GM21737 (cell line): ENCODE results near the gene BAIAP2.
"Not testable (repeated sequence)": the region's sequence is repeated elsewhere in the genome, so short reads cannot be mapped to it uniquely, and the experiment has no call there.

Experiments
- ATAC-seq: cut with Tn5 transposase; IDR thresholded peaks from one replicate; pipeline ENCODE4 v1.9.1; 2021; ENCODE audit warnings: mild to moderate bottlenecking, moderate library complexity; ENCODE audit not compliant: unreplicated experiment

BAIAP2 gene

GRCh38 chr17:81066072-81066471 lies 31.1 kb downstream of the BAIAP2 start:
- no peak for ATAC-seq

- ATAC-seq = no peak
Measured at GRCh38 chr17:81066771-81067315, 31.9 kb downstream of the BAIAP2 start.

GRCh38 chr17:81067391-81067811 lies 32.5 kb downstream of the BAIAP2 start:
- no peak for ATAC-seq

GRCh38 chr17:81068411-81069134 lies 33.6 kb downstream of the BAIAP2 start:
- ATAC-seq = no peak

- ATAC-seq = no peak
Measured at GRCh38 chr17:81069135-81069645, 34.2 kb downstream of the BAIAP2 start.

GRCh38 chr17:81070541-81071246 lies 35.7 kb downstream of the BAIAP2 start:
- no peak for ATAC-seq

- ATAC-seq = no peak
Measured at GRCh38 chr17:81071761-81072741, 37.1 kb downstream of the BAIAP2 start.

- ATAC-seq = no peak
Measured at GRCh38 chr17:81073967-81074839, 39.3 kb downstream of the BAIAP2 start.

GRCh38 chr17:81074875-81075274 lies 39.9 kb downstream of the BAIAP2 start:
- ATAC-seq = no peak

- ATAC-seq = no peak
Measured at GRCh38 chr17:81075307-81075706, 40.4 kb downstream of the BAIAP2 start.

GRCh38 chr17:81076141-81076679 lies 41.3 kb downstream of the BAIAP2 start:
- no peak for ATAC-seq

GRCh38 chr17:81078026-81078913 lies 43.3 kb downstream of the BAIAP2 start:
- not testable (repeated sequence) for ATAC-seq

GRCh38 chr17:81080019-81080418 lies 45.1 kb downstream of the BAIAP2 start:
- no peak for ATAC-seq

- no peak for ATAC-seq
Measured at GRCh38 chr17:81081222-81082176, 46.5 kb downstream of the BAIAP2 start.

GRCh38 chr17:81082177-81083073 lies 47.5 kb downstream of the BAIAP2 start:
- ATAC-seq = no peak

- ATAC-seq = no peak
Measured at GRCh38 chr17:81083125-81083765, 48.3 kb downstream of the BAIAP2 start.
